Stimulated activated CD8-positive, alpha-beta memory T cell treated with anti-CD3 and anti-CD28 coated beads, Interleukin-12 subunit alpha, Interleukin-12 subunit beta, amount 100 ng/mL, for 24 hours (primary cell): Measurements from ENCODE around the gene FEN1.
A peak's percentile ranks its signal among the peaks of the same experiment; 100 is the strongest.

ENCODE experiments used
- DNase-seq: peaks from one replicate; pipeline ENCODE4 v3.0.0-alpha.2; 2020; ENCODE audit errors: extremely low read depth

The FEN1 gene

GRCh38 chr11:61792310-61793082 is at the start of gene FEN1, which contains the start of gene TMEM258:
TSS of gene FEN1 (plus strand) at chr11:61792911. CDS start at chr11:61795362, 2,451 bp downstream.
TSS of gene TMEM258 (minus strand) at chr11:61792599. CDS start at chr11:61792558, 41 bp downstream.
- peak; percentile 78 for DNase-seq

- no peak for DNase-seq
These were observed 49.1 kb upstream of the FEN1 start for GRCh38 chr11:61743486-61744095.

GRCh38 chr11:61744181-61744580 is 48.5 kb upstream of the FEN1 start:
- DNase-seq: no peak

GRCh38 chr11:61744609-61745156 is 48.0 kb upstream of the FEN1 start:
- DNase-seq: no peak

GRCh38 chr11:61745781-61746441 is 46.8 kb upstream of the FEN1 start:
- no peak for DNase-seq

- no peak for DNase-seq
These were observed 46.1 kb upstream of the FEN1 start for GRCh38 chr11:61746442-61747191.

- DNase-seq: no peak
These were observed 45.3 kb upstream of the FEN1 start for GRCh38 chr11:61747192-61747966.

GRCh38 chr11:61747967-61748285 is 44.8 kb upstream of the FEN1 start:
- no peak for DNase-seq

GRCh38 chr11:61749591-61750217 is 43.0 kb upstream of the FEN1 start:
- DNase-seq: no peak

- DNase-seq: no peak
These were observed 42.0 kb upstream of the FEN1 start for GRCh38 chr11:61750631-61751273.

GRCh38 chr11:61751384-61751783 is 41.3 kb upstream of the FEN1 start:
- no peak for DNase-seq

- no peak for DNase-seq
These were observed 40.4 kb upstream of the FEN1 start, which contains the start of gene MYRF for GRCh38 chr11:61752117-61752924. TSS of gene MYRF (plus strand) at chr11:61752636. CDS start at chr11:61752745, 109 bp downstream.

GRCh38 chr11:61752925-61753521 is 39.7 kb upstream of the FEN1 start:
- no peak for DNase-seq

- no peak for DNase-seq
These were observed 39.0 kb upstream of the FEN1 start for GRCh38 chr11:61753672-61754071.

- DNase-seq: no peak
These were observed 37.9 kb upstream of the FEN1 start for GRCh38 chr11:61754534-61755482.

GRCh38 chr11:61756147-61756451 is 36.6 kb upstream of the FEN1 start:
- no peak for DNase-seq

- DNase-seq: no peak
These were observed 36.1 kb upstream of the FEN1 start for GRCh38 chr11:61756452-61757212.
